Measurements from ENCODE around the gene ENTPD8.

DNA sequence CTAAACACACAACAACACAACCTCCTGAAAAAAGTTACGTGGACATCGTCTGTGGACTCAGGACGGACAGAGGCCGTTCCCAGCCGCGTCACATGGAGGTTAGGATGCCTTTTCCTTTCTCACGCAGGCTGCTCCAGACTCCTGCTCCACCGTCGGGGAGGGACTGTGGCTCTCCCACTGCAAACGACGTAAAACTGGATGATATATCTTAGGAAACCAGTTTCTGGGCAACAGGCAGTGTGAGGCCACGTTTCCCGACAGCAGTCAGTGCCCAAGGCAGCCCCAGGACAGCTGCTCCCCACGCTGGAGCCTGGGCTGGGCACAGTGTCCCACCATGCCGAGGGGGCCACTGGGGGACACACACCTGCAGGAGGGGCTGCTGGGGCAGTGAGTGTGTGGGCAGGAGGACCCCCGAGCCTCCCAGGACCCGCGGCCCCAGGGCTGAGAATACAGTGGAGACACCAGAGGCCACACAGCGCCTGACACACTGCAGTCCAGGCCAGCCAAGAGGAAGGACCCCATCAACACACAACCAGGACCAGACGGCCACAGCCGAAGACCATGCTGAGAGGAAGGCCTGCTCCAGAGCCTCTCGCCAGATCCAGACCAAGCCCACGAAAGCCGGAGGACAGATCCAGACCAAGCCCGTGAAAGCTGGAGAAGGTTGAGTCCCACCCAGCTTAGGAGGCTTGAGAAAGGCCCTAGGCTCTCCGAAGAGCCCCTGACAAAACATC, 44.4 kb downstream of the ENTPD8 start:
- no peak for TF ChIP-seq EP300 (IDR thresholded peaks at IDR 0.05)
- no peak for TF ChIP-seq POLR2A (IDR thresholded peaks at IDR 0.05)
